H1 (cell line): ENCODE results near the gene AKR7A3. TPM values are rescaled to one million over a fixed set of nuclear protein-coding genes. Genes with fewer than 3 reads are reported as not detected.

ENCODE experiments used
- CTCF ChIA-PET: fragments of 300-600 bp; sonication (Branson Sonifier 250); formaldehyde crosslinking; loops from one replicate; lab custom pipeline; 2021; ENCODE audit not compliant: partially characterized antibody; lab: Charles Lee
- POLR2A ChIA-PET: fragments of 300-600 bp; sonication (Branson Sonifier 250); formaldehyde crosslinking; loops from one replicate; lab custom pipeline; 2021; ENCODE audit warnings: inconsistent platforms; ENCODE audit not compliant: partially characterized antibody; lab: Charles Lee
- DNase-seq, 2 experiments: peaks; one replicate each; pipeline versions ENCODE4 v3.0.0 to v3.0.0-alpha.2; 2010 to 2022; ENCODE audit warnings: low spot score in 2 of 2, low read depth in 1 of 2, mixed read lengths in 1 of 2
- FAIRE-seq: peaks from 2 replicates; lab custom pipeline; 2011; peaks lifted over from hg19 to GRCh38; lab: Jason Lieb, UNC
- H2AFZ ChIP-seq: 2 replicates; pipeline ENCODE4 v1.8.1; 2012; ENCODE audit warnings: low read length, inconsistent platforms
- H2AK5ac ChIP-seq: 2 replicates; pipeline ENCODE4 v1.6.1; 2013; ENCODE audit warnings: low read depth, low read length
- H2BK120ac ChIP-seq: replicated peaks from 2 replicates; pipeline ENCODE3; 2013; ENCODE audit warnings: low read depth, low read length, inconsistent platforms
- H2BK12ac ChIP-seq: 2 replicates; pipeline ENCODE4 v1.6.1; 2013; ENCODE audit warnings: low read depth, low read length
- H2BK15ac ChIP-seq: 2 replicates; pipeline ENCODE4 v1.6.1; 2013; ENCODE audit warnings: low read length
- H2BK20ac ChIP-seq: 2 replicates; pipeline ENCODE4 v1.6.1; 2013; ENCODE audit warnings: low read length
- H2BK5ac ChIP-seq: 2 replicates; pipeline ENCODE4 v1.6.1; 2013; ENCODE audit warnings: low read depth, low read length
- H3K14ac ChIP-seq: 2 replicates; pipeline ENCODE4 v1.6.1; 2013; ENCODE audit warnings: inconsistent platforms; ENCODE audit not compliant: insufficient read length
- H3K18ac ChIP-seq: 2 replicates; pipeline ENCODE4 v1.6.1; 2013; ENCODE audit warnings: low read length; ENCODE audit errors: extremely low read depth
- H3K23ac ChIP-seq: 2 replicates; pipeline ENCODE4 v1.6.1; 2013; ENCODE audit warnings: inconsistent platforms; ENCODE audit not compliant: insufficient read length
- H3K23me2 ChIP-seq: 2 replicates; pipeline ENCODE4 v1.6.1; 2013; ENCODE audit warnings: low read depth, low read length
- H3K27ac ChIP-seq: 2 replicates; pipeline ENCODE4 v1.6.1; 2011; ENCODE audit warnings: low read depth, low read length, inconsistent platforms
- H3K27me3 ChIP-seq, 4 experiments: replicated peaks in 1 of 4; 1 replicate in 1 of 4; 2 replicates in 3 of 4; pipeline versions ENCODE4 v1.6.1 to v1.8.1; 2011 to 2013; ENCODE audit warnings: low read length in 3 of 4, mild to moderate bottlenecking in 3 of 4, inconsistent platforms in 2 of 4, mixed read lengths in 2 of 4, moderate library complexity in 1 of 4; ENCODE audit not compliant: control insufficient read depth in 3 of 4, insufficient read depth in 3 of 4; ENCODE audit errors: extremely low read depth in 1 of 4
- H3K36me3 ChIP-seq, 4 experiments: 2 replicates each; pipeline versions ENCODE4 v1.6.1 to v1.8.1; 2011 to 2013; ENCODE audit warnings: mild to moderate bottlenecking in 4 of 4, low read length in 3 of 4, moderate library complexity in 2 of 4, control low read depth in 1 of 4, inconsistent platforms in 1 of 4; ENCODE audit not compliant: insufficient read depth in 4 of 4, control insufficient read depth in 2 of 4
- H3K4ac ChIP-seq: replicated peaks from 2 replicates; pipeline ENCODE3; 2013; ENCODE audit warnings: low read length, low read depth, mixed read lengths, inconsistent platforms; ENCODE audit not compliant: insufficient read length
- H3K4me1 ChIP-seq, 4 experiments: replicated peaks in 1 of 4; 1 replicate in 1 of 4; 2 replicates in 3 of 4; pipeline versions ENCODE4 v1.6.1 to v1.8.1; 2011 to 2013; ENCODE audit warnings: low read length in 3 of 4, inconsistent platforms in 2 of 4, mixed read lengths in 1 of 4; ENCODE audit not compliant: insufficient read depth in 4 of 4, control insufficient read depth in 3 of 4
- H3K4me2 ChIP-seq, 2 experiments: 2 replicates each; pipeline versions ENCODE4 v1.6.1 to v1.8.1; 2011 to 2013; ENCODE audit warnings: low read depth in 2 of 2, low read length in 2 of 2, control low read depth in 1 of 2, inconsistent platforms in 1 of 2, mild to moderate bottlenecking in 1 of 2; ENCODE audit not compliant: insufficient read depth in 1 of 2
- H3K4me3 ChIP-seq, 4 experiments: fragments of 200-600, 300-600 bp in 1 of 4; sonication (generic), shearing (Covaris generic), sonication (Bioruptor Twin) in 1 of 4; 2 replicates each; pipeline versions ENCODE4 v1.5.1 to v1.8.1; 2011 to 2016; ENCODE audit warnings: low read length in 4 of 4, low read depth in 3 of 4, control low read depth in 2 of 4, inconsistent platforms in 2 of 4, mild to moderate bottlenecking in 2 of 4, mixed read lengths in 1 of 4, moderate library complexity in 1 of 4; ENCODE audit not compliant: insufficient read depth in 2 of 4; ENCODE audit errors: extremely low read depth in 1 of 4
- H3K56ac ChIP-seq: replicated peaks from 2 replicates; pipeline ENCODE3; 2013; ENCODE audit warnings: low read depth, mild to moderate bottlenecking, mixed read lengths, low read length, inconsistent platforms; ENCODE audit not compliant: insufficient read length
- H3K79me1 ChIP-seq: 2 replicates; pipeline ENCODE4 v1.6.1; 2013; ENCODE audit warnings: low read depth, low read length, control low read depth
- H3K79me2 ChIP-seq, 2 experiments: 2 replicates each; pipeline versions ENCODE4 v1.6.1 to v1.8.1; 2012 to 2013; ENCODE audit warnings: low read length in 2 of 2, mild to moderate bottlenecking in 2 of 2, inconsistent platforms in 1 of 2; ENCODE audit not compliant: insufficient read depth in 2 of 2, control insufficient read depth in 1 of 2
- H3K9ac ChIP-seq, 4 experiments: replicated peaks in 1 of 4; 1 replicate in 1 of 4; 2 replicates in 3 of 4; pipeline versions ENCODE4 v1.6.1 to v1.8.1; 2011 to 2013; ENCODE audit warnings: low read depth in 3 of 4, low read length in 3 of 4, control low read depth in 2 of 4, mild to moderate bottlenecking in 2 of 4, moderate library complexity in 2 of 4, inconsistent platforms in 1 of 4; ENCODE audit errors: extremely low read depth in 1 of 4
- H3K9me3 ChIP-seq, 2 experiments: 2 replicates each; pipeline versions ENCODE4 v1.6.1 to v1.8.1; 2012 to 2013; ENCODE audit warnings: mild to moderate bottlenecking in 2 of 2, moderate library complexity in 2 of 2, control low read depth in 1 of 2, inconsistent platforms in 1 of 2, low read depth in 1 of 2, low read length in 1 of 2, mixed read lengths in 1 of 2; ENCODE audit not compliant: insufficient read depth in 2 of 2
- H4K20me1 ChIP-seq, 2 experiments: replicated peaks in 1 of 2; 2 replicates each; pipeline versions ENCODE3 to v1.8.1; 2011 to 2013; ENCODE audit warnings: inconsistent platforms in 2 of 2, low read length in 2 of 2, mild to moderate bottlenecking in 1 of 2; ENCODE audit not compliant: insufficient read depth in 2 of 2, control insufficient read depth in 1 of 2
- H4K5ac ChIP-seq: 2 replicates; pipeline ENCODE4 v1.6.1; 2013; ENCODE audit warnings: low read length, low read depth, mixed read lengths, inconsistent platforms; ENCODE audit not compliant: insufficient read length
- H4K8ac ChIP-seq: 2 replicates; pipeline ENCODE4 v1.8.0; 2013; ENCODE audit warnings: mild to moderate bottlenecking, moderate library complexity, low read length, inconsistent platforms; ENCODE audit not compliant: insufficient read depth; ENCODE audit errors: extremely low read depth
- H4K91ac ChIP-seq: replicated peaks from 2 replicates; pipeline ENCODE3; 2013; ENCODE audit warnings: low read length, mixed read lengths, inconsistent platforms; ENCODE audit not compliant: insufficient read length
- KDM5A ChIP-seq: fragments of 200-600 bp; IDR thresholded peaks from 2 replicates; pipeline ENCODE4 v1.7.1; 2012; ENCODE audit warnings: mild to moderate bottlenecking, low read length, inconsistent platforms, mixed read lengths
- POLR2AphosphoS5 ChIP-seq: IDR thresholded peaks from 2 replicates; pipeline ENCODE4 v1.6.1; 2011; ENCODE audit warnings: low read depth, low read length
- SAP30 ChIP-seq: fragments of 300-600 bp; sonication (generic); IDR thresholded peaks from 2 replicates; pipeline ENCODE4 v1.7.1; 2012; ENCODE audit warnings: low read length, moderate library complexity, mild to moderate bottlenecking, inconsistent platforms; ENCODE audit not compliant: insufficient read depth, insufficient replicate concordance
- SIN3A ChIP-seq, 2 experiments: IDR thresholded peaks in 1 of 2; conservative IDR thresholded peaks in 1 of 2; 2 replicates each; pipeline ENCODE4 v1.6.1; 2011 to 2012; ENCODE audit warnings: low read length in 2 of 2, improper control_type of control experiment in 1 of 2, low read depth in 1 of 2, mild to moderate bottlenecking in 1 of 2
- WGBS, 2 experiments: shearing (Covaris generic) in 1 of 2; methylation state at CpG; one replicate each; pipeline versions ENCODE4 v1.1.6 to v1.1.7; 2013 to 2015; ENCODE audit warnings: low lambda C conversion rate in 2 of 2, mixed read lengths in 2 of 2, inconsistent platforms in 1 of 2, low coverage in 1 of 2, missing lambda C conversion rate in 1 of 2; ENCODE audit not compliant: insufficient replicate concordance in 2 of 2, insufficient coverage in 1 of 2, insufficient read length in 1 of 2; ENCODE audit errors: extremely low coverage in 1 of 2, missing lambda C conversion rate in 1 of 2; 5-methylcytosine and 5-hydroxymethylcytosine counted together
- polyA plus RNA-seq, 7 experiments: library from polyadenylated mRNA; depleted of rRNA in 3 of 7; stranded (reverse) in 5 of 7; unstranded in 2 of 7; fragments of >200 nt in 5 of 7; fragments of 200-250 nt in 2 of 7; gene quantifications; 1 replicate in 5 of 7; 2 replicates in 1 of 7; 4 replicates in 1 of 7; pipeline versions ENCODE4 v1.2.1 to v1.2.3, GENCODE V29; 2011 to 2013; ENCODE audit warnings: missing spikeins in 2 of 7, mixed read lengths in 2 of 7
- total RNA-seq: library from RNA; stranded (reverse); fragmentation: NEBNext Ultra II Directional; extraction: Animal tissue kit (Norgen Biotek cat#: 25700); gene quantifications from 2 replicates; pipeline ENCODE4 v1.2.1, GENCODE V29; 2021

Gene AKR7A3
- total and polyA plus RNA-seq, 2 of the 8 experiments (the other 6 are each of a cell fraction or from before 2014, with no cell fraction given), result 0.62 to 0.65 TPM

DNA sequence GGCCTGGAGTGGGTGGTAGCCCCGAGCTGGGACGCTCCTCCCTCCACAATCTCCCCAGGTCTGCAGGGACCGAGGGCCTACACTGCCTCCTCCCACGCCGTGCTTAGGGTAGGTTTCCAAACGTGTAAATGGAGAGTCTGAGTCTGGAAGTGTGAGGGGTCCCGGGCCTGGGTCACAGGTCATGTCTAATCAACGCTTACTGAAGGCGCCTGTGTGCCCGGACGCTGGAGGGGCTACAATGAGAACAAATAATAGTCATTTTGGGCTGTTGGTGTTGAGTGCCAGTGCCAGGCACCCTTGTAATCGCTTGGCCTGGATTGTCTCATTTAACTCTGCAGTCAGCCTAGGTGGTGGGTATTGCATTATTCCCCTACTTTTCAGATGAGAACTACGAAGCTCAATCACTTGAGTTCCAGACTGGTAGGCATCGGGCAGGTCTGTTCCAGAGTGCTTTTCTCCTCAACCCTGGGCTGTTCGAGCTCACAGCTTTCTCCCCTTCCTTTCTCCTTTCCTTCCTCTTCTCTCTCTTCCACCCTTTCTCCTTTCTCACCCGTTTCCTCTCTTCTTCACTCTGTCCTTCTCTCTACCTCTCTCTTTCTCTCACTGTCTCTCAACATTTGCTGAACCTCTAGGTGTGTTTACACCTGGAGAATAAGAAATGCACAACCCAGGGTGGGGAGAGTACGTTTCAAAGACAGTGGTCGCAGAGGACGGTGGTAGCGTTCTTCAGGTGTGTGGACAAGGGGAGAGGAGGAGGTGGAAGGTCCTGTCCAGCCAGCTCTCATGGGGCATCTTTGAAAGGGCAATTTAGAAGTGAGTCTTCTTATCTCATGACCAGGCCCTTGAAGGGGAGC is 24.4 kb upstream of the AKR7A3 start:
- peaks cover 0 to 4% (median 1%) of the 10 kb centered on the region in 4 experiments; a peak in 1 of 7 replicates for H3K27me3 ChIP-seq
- peak overlapping the region; percentile 28; the same call in 1 of the 2 replicates for H4K8ac ChIP-seq
- H3K14ac ChIP-seq, result no peak overlapping the region
- H3K4me3 ChIP-seq, result peak overlapping the region; percentile 47 to 91 (median 67)
- H3K23me2 ChIP-seq, result peaks cover 10% of the 10 kb centered on the region; the same call in 1 of the 2 replicates
- H3K23ac ChIP-seq, result no peak overlapping the region
- WGBS, 2 experiments, result 59 to 100% methylated on average over 1 to 20 of the region's 20 CpGs
- no peaks in the 10 kb centered on the region for H3K9me3 ChIP-seq
- H3K4ac ChIP-seq, result no peak overlapping the region
- H2AFZ ChIP-seq, result peak overlapping the region; percentile 16; the same call in 1 of the 2 replicates
- H3K4me1 ChIP-seq, result peaks cover 0 to 17% (median 11%) of the 10 kb centered on the region in 4 experiments; a peak in 6 of 7 replicates
- H2AK5ac ChIP-seq, result no peak overlapping the region
- peak overlapping the region; percentile 71 to 87 (median 75) for H3K9ac ChIP-seq
- no peak for FAIRE-seq
- H2BK20ac ChIP-seq, result no peak overlapping the region
- no peak overlapping the region for H2BK15ac ChIP-seq
- no peak overlapping the region for H3K27ac ChIP-seq
- H3K18ac ChIP-seq, result no peak overlapping the region
- no peak overlapping the region for H2BK5ac ChIP-seq
- peak overlapping the region; percentile 89 to 98 for H3K4me2 ChIP-seq
- H4K91ac ChIP-seq, result peak overlapping the region; percentile 11
- H2BK120ac ChIP-seq, result no peak overlapping the region
- H2BK12ac ChIP-seq, result no peak overlapping the region; the same call in 1 of the 2 replicates
- H3K36me3 ChIP-seq, result peaks cover 0 to 4% (median 1%) of the 10 kb centered on the region in 4 experiments; a peak in 4 of 8 replicates
- peaks cover 0 to 2% of the 10 kb centered on the region in 2 experiments; a peak in 1 of 4 replicates for H3K79me2 ChIP-seq
- no peak overlapping the region for H3K56ac ChIP-seq
- ChIA-PET CTCF (interaction anchor here (1.0 to 1.6 kb wide), 2 partner anchors 73 to 336 kb away, joined by 3 to 6 read pairs; no protein-coding TSS in a partner anchor), POLR2A (interaction anchor here (0.7 to 16.9 kb wide), 7 partner anchors 18 to 328 kb away, joined by 3 to 143 read pairs (median 5); partner anchors contain the start of genes EMC1 and MRTO4)
- peaks cover 6 to 18% of the 10 kb centered on the region in 2 experiments for H4K20me1 ChIP-seq
- H3K79me1 ChIP-seq, result peaks cover 2% of the 10 kb centered on the region; the same call in 1 of the 2 replicates
- no peak overlapping the region for H4K5ac ChIP-seq
- no peak for DNase-seq
- TF ChIP-seq SIN3A (conservative IDR thresholded peaks at IDR 0.05 in 1 of 2, IDR thresholded peaks at IDR 0.05 in 1 of 2; ENCODE audit: low read depth in 1 of 2, low read length in 2 of 2) (no peak), POLR2AphosphoS5 (no peak), SAP30 (no peak), KDM5A (no peak)
